GM12878 (cell line): ENCODE measurements around the gene MTM1. TPM values are rescaled to one million over a fixed set of nuclear protein-coding genes. Genes with fewer than 3 reads are reported as not detected.
A peak's percentile ranks its signal among the peaks of the same experiment; 100 is the strongest.

Experiments used
- ATAC-seq: fragments of 200-7000 bp; cut with Tn5 transposase; 3 replicates; pipeline ENCODE4 v1.9.1; 2020; ENCODE audit warnings: mild to moderate bottlenecking, moderate library complexity
- BruUV-seq: library from RNA; stranded (reverse); fragments of 400-500 nt; replicated peaks from 2 replicates; lab custom pipeline; 2021; lab: Mats Ljungman, UMichigan
- CTCF ChIA-PET: fragments of 300-600 bp; sonication (Branson Sonifier 250); formaldehyde crosslinking; extraction: SDS; loops from one replicate; lab custom pipeline; 2021; ENCODE audit warnings: inconsistent platforms; lab: Yijun Ruan, JAX
- POLR2A ChIA-PET: fragments of 350-600 bp; formaldehyde crosslinking; extraction: SDS; loops from one replicate; lab custom pipeline; 2021; ENCODE audit warnings: inconsistent platforms; lab: Charles Lee
- RAD21 ChIA-PET: fragments of 300-600 bp; sonication (Branson Sonifier 250); formaldehyde crosslinking; loops from one replicate; lab custom pipeline; 2023; ENCODE audit warnings: antibody characterized with exemption; ENCODE audit not compliant: unreplicated experiment; lab: Charles Lee
- SMC1A ChIA-PET: fragments of 300-600 bp; sonication (Branson Sonifier 250); formaldehyde crosslinking; loops from one replicate; lab custom pipeline; 2023; ENCODE audit not compliant: unreplicated experiment, uncharacterized antibody; lab: Charles Lee
- DNase-seq: peaks from one replicate; pipeline ENCODE4 v3.0.0-alpha.2; 2011; ENCODE audit warnings: low read depth, low spot score
- FAIRE-seq: peaks from 3 replicates; lab custom pipeline; 2011; peaks lifted over from hg19 to GRCh38; lab: Jason Lieb, UNC
- H2AFZ ChIP-seq: 2 replicates; pipeline ENCODE4 v1.6.0; 2011; ENCODE audit warnings: low read depth, low read length, control low read depth; ENCODE audit not compliant: control insufficient read depth
- H3K27ac ChIP-seq: 2 replicates; pipeline ENCODE4 v1.5.1; 2011; ENCODE audit warnings: control low read depth; ENCODE audit not compliant: control insufficient read depth, insufficient read depth
- H3K27me3 ChIP-seq, 2 experiments: replicated peaks in 1 of 2; 2 replicates each; pipeline versions ENCODE4 v1.6.0 to v1.6.1; 2011; ENCODE audit warnings: low read length in 1 of 2; ENCODE audit not compliant: control insufficient read depth in 2 of 2, insufficient read depth in 2 of 2
- H3K36me3 ChIP-seq, 2 experiments: 2 replicates each; pipeline ENCODE4 v1.5.1; 2011; ENCODE audit warnings: low read length in 1 of 2; ENCODE audit not compliant: control insufficient read depth in 2 of 2, insufficient read depth in 2 of 2
- H3K4me1 ChIP-seq: 2 replicates; pipeline ENCODE4 v1.6.1; 2011; ENCODE audit warnings: mild to moderate bottlenecking, low read length, moderate library complexity, mixed read lengths; ENCODE audit not compliant: control insufficient read depth, insufficient read depth
- H3K4me2 ChIP-seq: 2 replicates; pipeline ENCODE4 v1.6.0; 2011; ENCODE audit warnings: control low read depth; ENCODE audit not compliant: control insufficient read depth, insufficient read depth
- H3K4me3 ChIP-seq: fragments of 200-600 bp; sonication (generic); 2 replicates; pipeline ENCODE4 v1.5.1; 2016
- H3K79me2 ChIP-seq: 2 replicates; pipeline ENCODE4 v1.6.0; 2011; ENCODE audit warnings: low read length; ENCODE audit not compliant: control insufficient read depth, insufficient read depth
- H3K9ac ChIP-seq: 2 replicates; pipeline ENCODE4 v1.8.0; 2011; ENCODE audit warnings: low read length, control low read depth, mixed read lengths; ENCODE audit not compliant: control insufficient read depth, insufficient read depth
- H3K9me3 ChIP-seq: replicated peaks from 3 replicates; pipeline ENCODE4 v1.5.1; 2011; ENCODE audit warnings: mild to moderate bottlenecking, low read length; ENCODE audit not compliant: control insufficient read depth, insufficient read depth
- H4K20me1 ChIP-seq: 2 replicates; pipeline ENCODE4 v1.6.0; 2011; ENCODE audit not compliant: control insufficient read depth, insufficient read depth
- EGR1 ChIP-seq, 2 experiments: IDR thresholded peaks; 1 replicate in 1 of 2; 2 replicates in 1 of 2; pipeline ENCODE4 v1.6.1; 2011 to 2012; ENCODE audit warnings: low read depth in 2 of 2, low read length in 2 of 2, borderline replicate concordance in 1 of 2, mild to moderate bottlenecking in 1 of 2, moderate library complexity in 1 of 2
- POLR2A ChIP-seq: IDR thresholded peaks from 2 replicates; pipeline ENCODE4 v1.6.1; 2011; ENCODE audit warnings: low read depth, mild to moderate bottlenecking, low read length
- SREBF1 ChIP-seq: IDR thresholded peaks from 2 replicates; pipeline ENCODE4 v1.6.1; 2012; ENCODE audit warnings: mild to moderate bottlenecking, low read length
- TBL1XR1 ChIP-seq: IDR thresholded peaks from 2 replicates; pipeline ENCODE4 v1.6.1; 2012; ENCODE audit warnings: low read depth, low read length, improper control_type of control experiment
- TCF3 ChIP-seq: IDR thresholded peaks from 2 replicates; pipeline ENCODE4 v1.6.1; 2012; ENCODE audit warnings: low read depth, mild to moderate bottlenecking, low read length, borderline replicate concordance; ENCODE audit not compliant: insufficient read depth
- ZBED1 ChIP-seq: IDR thresholded peaks from 2 replicates; pipeline ENCODE4 v1.6.1; 2016; ENCODE audit warnings: borderline replicate concordance
- ZSCAN29 ChIP-seq: fragments of 450-650 bp; IDR thresholded peaks from 2 replicates; pipeline ENCODE4 v1.6.1; 2017; ENCODE audit warnings: mild to moderate bottlenecking, moderate library complexity
- WGBS: methylation state at CpG from one replicate; pipeline ENCODE4 v1.1.6; 2016; ENCODE audit warnings: low lambda C conversion rate; ENCODE audit not compliant: insufficient replicate concordance, insufficient coverage; ENCODE audit errors: missing lambda C conversion rate; 5-methylcytosine and 5-hydroxymethylcytosine counted together
- in situ Hi-C: fragments of 300-500 bp; cut with MboI; formaldehyde crosslinking; loops from 9 replicates; pipeline ENCODE4 v1.14.3; 2018; ENCODE audit warnings: mixed read lengths
- intact Hi-C: fragments of 100-400 bp; cut with micrococcal nuclease; formaldehyde crosslinking; loops from one replicate; pipeline ENCODE4 v1.14.2; 2022; ENCODE audit not compliant: unreplicated experiment
- polyA plus RNA-seq, 11 experiments: library from polyadenylated mRNA; depleted of rRNA in 4 of 11; unstranded in 6 of 11; stranded (reverse) in 5 of 11; fragments of >200 nt; fragmentation: Nextera tagmentation in 4 of 11; fragmentation: Illumina TruSeq in 1 of 11; extraction: Ambion mirVana in 4 of 11; extraction: Trizol in 1 of 11; gene quantifications; 1 replicate in 1 of 11; 2 replicates in 10 of 11; pipeline versions ENCODE4 v1.2.1 to v1.2.3, GENCODE V29; 2011 to 2016; ENCODE audit warnings: inconsistent platforms in 2 of 11, missing spikeins in 2 of 11, low read depth in 1 of 11
- total RNA-seq, 4 experiments: library from RNA; depleted of rRNA in 3 of 4; stranded (reverse); fragments of >200 nt in 3 of 4; fragmentation: Illumina TruSeq in 1 of 4; extraction: Trizol in 1 of 4; gene quantifications; 2 replicates each; pipeline versions ENCODE4 v1.2.1 to v1.2.3, GENCODE V29; 2013 to 2021
- TF ChIP-seq, protein P1 (sequence below): fragments of 450-650 bp; IDR thresholded peaks from 2 replicates; pipeline ENCODE4 v1.6.1; 2017; ENCODE audit warnings: mild to moderate bottlenecking, moderate library complexity
- TF ChIP-seq, protein P2 (sequence below): fragments of 450-650 bp; formaldehyde crosslinking; IDR thresholded peaks from 2 replicates; pipeline ENCODE4 v1.4.0; 2020; ENCODE audit warnings: mild to moderate bottlenecking, moderate library complexity

MTM1 gene
- total and polyA plus RNA-seq, 10 of the 15 experiments (the other 5 are each of a cell fraction or from before 2014, with no cell fraction given): 3.9 to 13.3 (median 8.4) TPM

DNA sequence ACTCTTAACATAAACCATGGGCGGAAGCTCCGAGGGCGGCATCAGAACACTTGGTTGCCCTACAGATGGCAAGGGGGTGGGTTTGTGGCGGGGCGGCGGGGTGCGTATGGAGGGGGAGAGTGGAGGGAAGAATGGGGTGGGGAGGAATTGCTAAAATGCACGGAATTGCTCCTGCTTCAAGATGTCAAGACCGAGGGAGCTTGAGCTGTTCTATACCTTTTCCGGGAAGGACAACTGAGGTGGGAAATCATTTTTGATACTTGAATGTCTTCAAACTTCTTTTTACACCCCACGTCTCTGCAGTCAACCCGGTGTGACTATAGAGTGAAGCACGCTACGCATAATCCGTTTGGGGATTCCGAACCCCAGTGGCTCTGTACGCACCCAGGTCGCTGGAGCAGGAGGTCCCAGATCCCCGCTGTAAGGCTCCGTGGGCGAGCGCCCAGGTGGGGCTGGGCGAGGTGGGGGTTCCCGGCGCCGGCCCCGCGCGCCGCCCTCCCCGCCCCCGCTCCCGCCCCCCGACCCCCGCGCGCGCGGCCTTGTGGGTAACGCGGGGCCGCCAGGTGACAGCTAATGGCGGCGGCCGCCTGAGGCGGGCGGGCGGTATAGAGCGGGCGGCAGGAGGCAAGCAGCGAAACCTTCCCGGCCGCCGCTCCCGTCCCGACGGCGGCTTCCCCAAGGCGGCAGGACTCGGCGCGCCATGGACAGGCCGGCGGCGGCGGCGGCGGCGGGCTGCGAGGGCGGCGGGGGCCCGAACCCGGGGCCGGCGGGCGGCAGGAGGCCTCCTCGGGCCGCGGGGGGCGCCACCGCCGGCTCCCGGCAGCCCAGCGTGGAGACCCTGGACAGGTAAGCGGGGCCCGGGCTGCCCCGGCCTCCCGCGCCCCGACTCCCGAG is 124.7 kb downstream of the MTM1 start, which contains the start of gene MTMR1:
TSS of gene MTMR1 (plus strand) at position 566 of the 894 bp plus-strand sequence. CDS start at position 701, 135 bp downstream.
- Histone ChIP-seq H3K4me1 (peaks cover 13% of the 10 kb centered on the region), H3K79me2 (peaks cover 42% of the 10 kb centered on the region), H3K4me2 (peak within 1 kb of the TSS; percentile 83), H3K9ac (peak within 1 kb of the TSS; percentile 72), H3K4me3 (peak within 1 kb of the TSS; percentile 80), H3K27me3 (no peaks in the 10 kb centered on the region), H3K9me3 (no peaks in the 10 kb centered on the region; the same call in 2 of the 3 replicates), H3K27ac (peak within 1 kb of the TSS; percentile 90), H3K36me3 (no peaks in the 10 kb centered on the region), H2AFZ (peak within 1 kb of the TSS; percentile 75), H4K20me1 (no peaks in the 10 kb centered on the region)
- BruUV-seq: no TSS peak
- ChIA-PET POLR2A (interaction anchor here (0.6 to 2.3 kb wide), 5 partner anchors 10 to 753 kb away, joined by 3 to 5 read pairs (median 5); no protein-coding TSS in a partner anchor), CTCF (interaction anchor here (1.3 to 12.8 kb wide), 6 partner anchors 10 to 753 kb away, joined by 3 to 106 read pairs (median 5); no protein-coding TSS in a partner anchor), RAD21 (interaction anchor here (0.8 to 1.7 kb wide), 6 partner anchors 9 to 753 kb away, joined by 3 to 6 read pairs (median 3); no protein-coding TSS in a partner anchor), SMC1A (interaction anchor here (0.8 to 2.6 kb wide), 5 partner anchors 8 to 753 kb away, joined by 5 to 14 read pairs (median 9); no protein-coding TSS in a partner anchor)
- peak; percentile 25 for ATAC-seq
- 25% methylated on average over 18 of the region's 92 CpGs for WGBS
- in situ Hi-C loops: loop anchor here (25.0 kb wide), 1 partner anchor 1181 kb away; the partner anchor contains the start of gene IDS
- no peak for FAIRE-seq
- intact Hi-C loops: no loop called here
- DNase-seq: no peak
- TF ChIP-seq, protein P1, sequence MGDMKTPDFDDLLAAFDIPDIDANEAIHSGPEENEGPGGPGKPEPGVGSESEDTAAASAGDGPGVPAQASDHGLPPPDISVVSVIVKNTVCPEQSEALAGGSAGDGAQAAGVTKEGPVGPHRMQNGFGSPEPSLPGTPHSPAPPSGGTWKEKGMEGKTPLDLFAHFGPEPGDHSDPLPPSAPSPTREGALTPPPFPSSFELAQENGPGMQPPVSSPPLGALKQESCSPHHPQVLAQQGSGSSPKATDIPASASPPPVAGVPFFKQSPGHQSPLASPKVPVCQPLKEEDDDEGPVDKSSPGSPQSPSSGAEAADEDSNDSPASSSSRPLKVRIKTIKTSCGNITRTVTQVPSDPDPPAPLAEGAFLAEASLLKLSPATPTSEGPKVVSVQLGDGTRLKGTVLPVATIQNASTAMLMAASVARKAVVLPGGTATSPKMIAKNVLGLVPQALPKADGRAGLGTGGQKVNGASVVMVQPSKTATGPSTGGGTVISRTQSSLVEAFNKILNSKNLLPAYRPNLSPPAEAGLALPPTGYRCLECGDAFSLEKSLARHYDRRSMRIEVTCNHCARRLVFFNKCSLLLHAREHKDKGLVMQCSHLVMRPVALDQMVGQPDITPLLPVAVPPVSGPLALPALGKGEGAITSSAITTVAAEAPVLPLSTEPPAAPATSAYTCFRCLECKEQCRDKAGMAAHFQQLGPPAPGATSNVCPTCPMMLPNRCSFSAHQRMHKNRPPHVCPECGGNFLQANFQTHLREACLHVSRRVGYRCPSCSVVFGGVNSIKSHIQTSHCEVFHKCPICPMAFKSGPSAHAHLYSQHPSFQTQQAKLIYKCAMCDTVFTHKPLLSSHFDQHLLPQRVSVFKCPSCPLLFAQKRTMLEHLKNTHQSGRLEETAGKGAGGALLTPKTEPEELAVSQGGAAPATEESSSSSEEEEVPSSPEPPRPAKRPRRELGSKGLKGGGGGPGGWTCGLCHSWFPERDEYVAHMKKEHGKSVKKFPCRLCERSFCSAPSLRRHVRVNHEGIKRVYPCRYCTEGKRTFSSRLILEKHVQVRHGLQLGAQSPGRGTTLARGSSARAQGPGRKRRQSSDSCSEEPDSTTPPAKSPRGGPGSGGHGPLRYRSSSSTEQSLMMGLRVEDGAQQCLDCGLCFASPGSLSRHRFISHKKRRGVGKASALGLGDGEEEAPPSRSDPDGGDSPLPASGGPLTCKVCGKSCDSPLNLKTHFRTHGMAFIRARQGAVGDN: no peak
- TF ChIP-seq SREBF1 (no peak), TBL1XR1 (no peak), ZSCAN29 (no peak), EGR1 (IDR thresholded peaks at IDR 0.05; ENCODE audit: borderline replicate concordance in 1 of 2, low read depth in 2 of 2, low read length in 2 of 2) (peak in 1 of 2 experiments; percentile 80; a peak in 1 of 3 replicates), TCF3 (0 out of 2 replicates have a peak, but pooled peaks have one; percentile 62), ZBED1 (no peak), POLR2A (peak; percentile 85)
- TF ChIP-seq, protein P2, sequence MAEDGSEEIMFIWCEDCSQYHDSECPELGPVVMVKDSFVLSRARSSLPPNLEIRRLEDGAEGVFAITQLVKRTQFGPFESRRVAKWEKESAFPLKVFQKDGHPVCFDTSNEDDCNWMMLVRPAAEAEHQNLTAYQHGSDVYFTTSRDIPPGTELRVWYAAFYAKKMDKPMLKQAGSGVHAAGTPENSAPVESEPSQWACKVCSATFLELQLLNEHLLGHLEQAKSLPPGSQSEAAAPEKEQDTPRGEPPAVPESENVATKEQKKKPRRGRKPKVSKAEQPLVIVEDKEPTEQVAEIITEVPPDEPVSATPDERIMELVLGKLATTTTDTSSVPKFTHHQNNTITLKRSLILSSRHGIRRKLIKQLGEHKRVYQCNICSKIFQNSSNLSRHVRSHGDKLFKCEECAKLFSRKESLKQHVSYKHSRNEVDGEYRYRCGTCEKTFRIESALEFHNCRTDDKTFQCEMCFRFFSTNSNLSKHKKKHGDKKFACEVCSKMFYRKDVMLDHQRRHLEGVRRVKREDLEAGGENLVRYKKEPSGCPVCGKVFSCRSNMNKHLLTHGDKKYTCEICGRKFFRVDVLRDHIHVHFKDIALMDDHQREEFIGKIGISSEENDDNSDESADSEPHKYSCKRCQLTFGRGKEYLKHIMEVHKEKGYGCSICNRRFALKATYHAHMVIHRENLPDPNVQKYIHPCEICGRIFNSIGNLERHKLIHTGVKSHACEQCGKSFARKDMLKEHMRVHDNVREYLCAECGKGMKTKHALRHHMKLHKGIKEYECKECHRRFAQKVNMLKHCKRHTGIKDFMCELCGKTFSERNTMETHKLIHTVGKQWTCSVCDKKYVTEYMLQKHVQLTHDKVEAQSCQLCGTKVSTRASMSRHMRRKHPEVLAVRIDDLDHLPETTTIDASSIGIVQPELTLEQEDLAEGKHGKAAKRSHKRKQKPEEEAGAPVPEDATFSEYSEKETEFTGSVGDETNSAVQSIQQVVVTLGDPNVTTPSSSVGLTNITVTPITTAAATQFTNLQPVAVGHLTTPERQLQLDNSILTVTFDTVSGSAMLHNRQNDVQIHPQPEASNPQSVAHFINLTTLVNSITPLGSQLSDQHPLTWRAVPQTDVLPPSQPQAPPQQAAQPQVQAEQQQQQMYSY: no peak
